ENCODE data around the gene TATDN3. TPM values are rescaled to one million over a fixed set of nuclear protein-coding genes. Genes with fewer than 3 reads are reported as not detected.
"Not testable (repeated sequence)": the region's sequence is repeated elsewhere in the genome, so short reads cannot be mapped to it uniquely, and the experiment has no call there.

Gene TATDN3
- total RNA-seq, 3 donors from 2014 or later, result 9.2 to 28.6 (median 15.5) TPM

DNA sequence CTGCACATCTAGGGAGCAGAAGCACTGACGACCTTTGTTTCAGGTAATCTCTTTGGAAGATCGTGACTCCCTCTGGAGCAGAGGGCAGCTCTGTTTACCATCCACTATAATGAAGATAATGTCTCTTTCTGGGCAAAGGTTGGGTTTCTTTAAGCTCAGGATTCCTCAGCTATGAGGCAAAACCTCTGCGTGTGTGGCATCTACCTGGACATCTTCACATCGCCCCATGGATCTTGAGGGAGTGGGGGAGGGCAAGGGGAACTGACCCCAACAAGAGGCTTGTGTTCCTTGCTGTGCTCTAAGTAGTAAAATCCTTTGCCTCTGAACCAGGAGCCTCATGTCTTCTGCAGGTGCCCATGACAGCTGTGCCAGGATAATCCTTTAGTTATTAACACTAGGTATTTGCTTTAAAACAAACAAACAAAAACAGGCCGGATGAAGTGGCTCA is 36.2 kb downstream of the TATDN3 start:
- Histone ChIP-seq H3K4me3 (no peak overlapping the region), H3K9me3 (peaks cover 0 to 14% of the 10 kb centered on the region in 2 donors), H3K4me1 (no peaks in the 10 kb centered on the region), H3K36me3 (no peaks in the 10 kb centered on the region), H3K27me3 (no peaks in the 10 kb centered on the region), H3K27ac (no peak overlapping the region)
- intact Hi-C loops (cut with DNase I; ENCODE audit: low total_unique reads), result no loop called here
- no peak for DNase-seq (ENCODE audit: low spot score in 2 of 2)
- TF ChIP-seq POLR2A (IDR thresholded peaks at IDR 0.05) (no peak), POLR2AphosphoS5 (IDR thresholded peaks at IDR 0.05) (no peak), CTCF (IDR thresholded peaks at IDR 0.05) (no peak)

GRCh38 chr1:212828395-212828794 is 36.7 kb downstream of the TATDN3 start:
- Histone ChIP-seq H3K9me3 (peaks cover 0 to 14% of the 10 kb centered on the region in 2 donors), H3K4me1 (no peaks in the 10 kb centered on the region), H3K4me3 (no peak overlapping the region), H3K36me3 (no peaks in the 10 kb centered on the region), H3K27me3 (no peaks in the 10 kb centered on the region), H3K27ac (no peak overlapping the region)
- intact Hi-C loops (cut with DNase I; ENCODE audit: low total_unique reads), result no loop called here
- TF ChIP-seq CTCF (IDR thresholded peaks at IDR 0.05), result no peak
- no peak for TF ChIP-seq POLR2AphosphoS5 (IDR thresholded peaks at IDR 0.05)
- TF ChIP-seq POLR2A (IDR thresholded peaks at IDR 0.05), result no peak
- no peak for DNase-seq (ENCODE audit: low spot score in 2 of 2)

- H3K9me3 ChIP-seq; H3K4me3 ChIP-seq; DNase-seq (ENCODE audit: low spot score in 2 of 2); H3K4me1 ChIP-seq; H3K36me3 ChIP-seq; H3K27me3 ChIP-seq; H3K27ac ChIP-seq; intact Hi-C loops (cut with DNase I; ENCODE audit: low total_unique reads): not testable (repeated sequence)
Measured at GRCh38 chr1:212833211-212834207, 41.8 kb downstream of the TATDN3 start.

DNA sequence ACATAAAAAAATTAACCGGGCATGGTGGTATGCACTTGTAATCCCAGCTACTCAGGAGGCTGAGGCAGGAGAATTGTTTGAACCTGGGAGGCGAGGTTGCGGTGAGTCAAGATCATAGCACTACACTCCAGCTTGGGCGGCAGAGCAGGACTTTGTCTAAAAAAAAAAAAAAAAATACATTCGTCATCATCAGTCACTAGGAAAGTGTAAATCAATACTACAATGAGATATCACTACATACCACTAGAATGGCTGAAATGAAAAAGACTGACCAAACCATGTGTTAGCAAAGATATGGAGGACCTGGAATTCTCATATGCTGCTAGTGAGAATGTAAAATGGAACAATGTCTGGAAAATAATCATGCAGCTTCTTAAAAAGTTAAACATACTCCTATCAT is 46.5 kb downstream of the TATDN3 start:
- H3K27ac ChIP-seq, result no peak overlapping the region
- TF ChIP-seq POLR2AphosphoS5 (IDR thresholded peaks at IDR 0.05) (no peak), CTCF (IDR thresholded peaks at IDR 0.05) (no peak), POLR2A (IDR thresholded peaks at IDR 0.05) (no peak)
- no peaks in the 10 kb centered on the region for H3K4me1 ChIP-seq
- no peaks in the 10 kb centered on the region for H3K36me3 ChIP-seq
- DNase-seq (ENCODE audit: low spot score in 2 of 2), result no peak
- intact Hi-C loops (cut with DNase I; ENCODE audit: low total_unique reads), result no loop called here
- no peaks in the 10 kb centered on the region for H3K9me3 ChIP-seq
- H3K27me3 ChIP-seq, result no peaks in the 10 kb centered on the region
- no peak overlapping the region for H3K4me3 ChIP-seq

- not testable (repeated sequence) for DNase-seq (ENCODE audit: low spot score in 2 of 2); H3K9me3 ChIP-seq; H3K4me1 ChIP-seq
Measured at GRCh38 chr1:212844521-212844920, 52.8 kb downstream of the TATDN3 start.

DNA sequence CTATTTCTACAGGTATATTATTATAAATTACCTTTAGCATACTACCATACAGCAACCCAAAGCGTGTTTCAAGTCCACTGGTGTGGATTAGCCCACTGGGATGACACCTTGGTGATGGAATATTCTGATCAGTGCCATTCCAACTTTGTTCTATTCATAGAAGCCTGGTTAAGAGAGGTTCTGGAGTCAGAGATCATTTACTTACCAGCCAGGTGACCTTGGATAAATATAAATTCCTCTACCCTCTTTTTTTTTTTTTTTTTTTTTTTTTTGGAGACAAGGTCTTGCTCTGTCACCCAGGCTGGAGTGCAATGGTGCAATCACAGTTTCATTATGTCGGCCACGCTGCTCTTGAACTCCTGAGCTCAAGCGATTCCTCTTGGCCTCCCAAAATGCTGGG is 55.9 kb downstream of the TATDN3 start, which contains the start of gene SPATA45:
TSS of gene SPATA45 (minus strand) at position 101 of the 400 bp plus-strand sequence. CDS start 11,500 bp downstream, outside the sequence.
- H3K4me3 ChIP-seq, result no peak within 1 kb of the TSS
- H3K4me1 ChIP-seq, result no peaks in the 10 kb centered on the region
- no peaks in the 10 kb centered on the region for H3K9me3 ChIP-seq
- intact Hi-C loops (cut with DNase I; ENCODE audit: low total_unique reads), result no loop called here
- no peaks in the 10 kb centered on the region for H3K27me3 ChIP-seq
- DNase-seq (ENCODE audit: low spot score in 2 of 2), result no peak
- TF ChIP-seq POLR2A (IDR thresholded peaks at IDR 0.05) (no peak), POLR2AphosphoS5 (IDR thresholded peaks at IDR 0.05) (no peak), CTCF (IDR thresholded peaks at IDR 0.05) (no peak)
- no peak within 1 kb of the TSS for H3K27ac ChIP-seq
- no peaks in the 10 kb centered on the region for H3K36me3 ChIP-seq

More at GRCh38 chr1:212844521-212844920, 52.8 kb downstream of the TATDN3 start:
- intact Hi-C loops (cut with DNase I; ENCODE audit: low total_unique reads), result loop anchor here (5.0 kb wide), 1 partner anchor 548 kb away; no protein-coding TSS in a partner anchor
- not testable (repeated sequence) for H3K4me3 ChIP-seq, H3K27ac ChIP-seq, H3K36me3 ChIP-seq, H3K27me3 ChIP-seq

Measured in breast epithelium (tissue), 4 donors.